ENCODE measurements around the gene SEMA6A.

SEMA6A gene

GRCh38 chr5:116395631-116396203, 178.9 kb downstream of the SEMA6A start:
- DNase-seq, result no peak

DNA sequence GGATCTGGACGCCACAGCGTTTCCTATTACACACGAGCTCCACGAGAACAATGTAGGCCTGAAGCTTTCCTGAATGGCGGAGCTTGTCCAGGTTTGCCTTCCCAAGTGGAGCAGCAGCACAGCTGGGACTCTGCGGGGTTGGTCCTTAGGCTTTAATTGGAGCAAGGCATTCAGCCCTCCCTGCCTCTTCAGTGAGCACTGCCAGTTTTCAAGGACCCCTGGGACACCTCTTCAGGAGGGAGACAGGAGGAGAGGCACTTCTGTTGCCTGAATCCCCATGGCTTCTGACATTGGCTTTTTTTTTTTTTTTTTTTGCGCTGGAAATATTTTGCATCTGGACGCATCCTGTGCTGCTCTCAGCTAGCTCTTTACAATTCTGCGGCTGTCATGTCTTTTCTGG, 179.4 kb downstream of the SEMA6A start:
- DNase-seq, result no peak

- no peak for DNase-seq
Observed at GRCh38 chr5:116394186-116394867, 180.3 kb downstream of the SEMA6A start.

Measured in CD4-positive, alpha-beta T cell treated with Interleukin-10 for 1 hour (primary cell).